Endothelial cell of umbilical vein (primary cell): Measurements from ENCODE around the gene MOB1A. TPM values are rescaled to one million over a fixed set of nuclear protein-coding genes. Genes with fewer than 3 reads are reported as not detected.

Experiments
- BruUV-seq: library from RNA; stranded (reverse); fragments of 400-500 nt; replicated peaks from 2 replicates; lab custom pipeline; 2021; lab: Mats Ljungman, UMichigan
- CTCF ChIA-PET: fragments of 300-600, 350-600 bp; sonication (Branson Sonifier 250); formaldehyde crosslinking; loops from one replicate; lab custom pipeline; 2021; ENCODE audit warnings: antibody characterized with exemption, inconsistent platforms; lab: Charles Lee
- POLR2A ChIA-PET: fragments of 300-600, 350-600 bp; sonication (Branson Sonifier 250); formaldehyde crosslinking; loops from one replicate; lab custom pipeline; 2021; ENCODE audit warnings: antibody characterized with exemption, inconsistent platforms; lab: Charles Lee
- DNase-seq: peaks from one replicate; pipeline ENCODE4 v3.0.0-alpha.2; 2011; ENCODE audit warnings: low read depth, low spot score
- FAIRE-seq: peaks from 2 replicates; lab custom pipeline; 2011; peaks lifted over from hg19 to GRCh38; lab: Jason Lieb, UNC
- H2AFZ ChIP-seq: 2 replicates; pipeline ENCODE4 v1.6.0; 2012; ENCODE audit warnings: low read depth, low read length, control low read depth, inconsistent platforms
- H3K27ac ChIP-seq: 2 replicates; pipeline ENCODE4 v1.5.1; 2011; ENCODE audit warnings: low read depth, mild to moderate bottlenecking, control low read depth, low read length, moderate library complexity; ENCODE audit not compliant: insufficient read depth
- H3K27me3 ChIP-seq, 2 experiments: 2 replicates each; pipeline versions ENCODE4 v1.6.0 to v1.6.1; 2011; ENCODE audit warnings: low read length in 2 of 2, mixed read lengths in 1 of 2; ENCODE audit not compliant: control insufficient read depth in 2 of 2, insufficient read depth in 2 of 2
- H3K36me3 ChIP-seq, 2 experiments: 2 replicates in 1 of 2; 3 replicates in 1 of 2; pipeline ENCODE4 v1.5.1; 2011; ENCODE audit warnings: low read length in 2 of 2, mild to moderate bottlenecking in 1 of 2, moderate library complexity in 1 of 2; ENCODE audit not compliant: control insufficient read depth in 2 of 2, insufficient read depth in 2 of 2; ENCODE audit errors: extremely low read depth in 1 of 2
- H3K4me1 ChIP-seq: 3 replicates; pipeline ENCODE4 v1.5.1; 2011; ENCODE audit warnings: mild to moderate bottlenecking, low read length; ENCODE audit not compliant: control insufficient read depth, insufficient read depth; ENCODE audit errors: extremely low read depth
- H3K4me2 ChIP-seq: 2 replicates; pipeline ENCODE4 v1.6.1; 2011; ENCODE audit warnings: low read length, control low read depth, mixed read lengths; ENCODE audit not compliant: insufficient read depth
- H3K4me3 ChIP-seq, 3 experiments: fragments of 200-600 bp in 1 of 3; sonication (generic), shearing (Covaris generic) in 1 of 3; replicated peaks in 1 of 3; 2 replicates each; pipeline ENCODE4 v1.5.1; 2011 to 2016; ENCODE audit warnings: control low read depth in 3 of 3, low read length in 3 of 3, mild to moderate bottlenecking in 2 of 3, inconsistent platforms in 1 of 3, low read depth in 1 of 3, moderate library complexity in 1 of 3; ENCODE audit not compliant: insufficient read depth in 1 of 3
- H3K79me2 ChIP-seq: 2 replicates; pipeline ENCODE4 v1.6.0; 2012; ENCODE audit warnings: low read length, inconsistent platforms; ENCODE audit not compliant: control insufficient read depth, insufficient read depth
- H3K9ac ChIP-seq: replicated peaks from 2 replicates; pipeline ENCODE3; 2011; ENCODE audit warnings: low read length, control low read depth; ENCODE audit not compliant: insufficient read depth; ENCODE audit errors: extremely low read depth
- H3K9me1 ChIP-seq: replicated peaks from 3 replicates; pipeline ENCODE4 v1.6.0; 2011; ENCODE audit warnings: mild to moderate bottlenecking, low read length; ENCODE audit not compliant: control insufficient read depth, insufficient read depth; ENCODE audit errors: extremely low read depth
- H3K9me3 ChIP-seq: replicated peaks from 2 replicates; pipeline ENCODE4 v1.5.1; 2012; ENCODE audit warnings: low read length, inconsistent platforms; ENCODE audit not compliant: control insufficient read depth, insufficient read depth
- H4K20me1 ChIP-seq: replicated peaks from 2 replicates; pipeline ENCODE3; 2011; ENCODE audit warnings: mild to moderate bottlenecking, low read length; ENCODE audit not compliant: control insufficient read depth, insufficient read depth; ENCODE audit errors: extremely low read depth
- EZH2 ChIP-seq: IDR thresholded peaks from 2 replicates; pipeline ENCODE4 v1.6.1; 2012; ENCODE audit warnings: borderline replicate concordance, low read depth, mild to moderate bottlenecking, moderate library complexity, low read length, inconsistent platforms; ENCODE audit not compliant: severe bottlenecking
- FOS ChIP-seq: IDR thresholded peaks from 2 replicates; pipeline ENCODE4 v1.6.1; 2011; ENCODE audit warnings: mild to moderate bottlenecking, low read length, moderate library complexity, borderline replicate concordance; ENCODE audit not compliant: insufficient read depth
- GATA2 ChIP-seq: IDR thresholded peaks from 2 replicates; pipeline ENCODE4 v1.7.0; 2011; ENCODE audit warnings: low read depth, mild to moderate bottlenecking, moderate library complexity, mixed read lengths, low read length; ENCODE audit not compliant: insufficient read length, insufficient read depth
- JUN ChIP-seq: IDR thresholded peaks from 2 replicates; pipeline ENCODE4 v1.6.1; 2011; ENCODE audit warnings: borderline replicate concordance, low read depth; ENCODE audit not compliant: insufficient read length, insufficient read depth
- MYC ChIP-seq: IDR thresholded peaks from one replicate; pipeline ENCODE4 v1.6.1; 2011; ENCODE audit warnings: mild to moderate bottlenecking, low read depth, low read length
- POLR2A ChIP-seq: IDR thresholded peaks from 2 replicates; pipeline ENCODE4 v1.6.1; 2012; ENCODE audit warnings: low read depth, mild to moderate bottlenecking, control low read depth, low read length
- POLR2AphosphoS5 ChIP-seq: IDR thresholded peaks from 2 replicates; pipeline ENCODE4 v1.6.1; 2012; ENCODE audit warnings: low read depth, mild to moderate bottlenecking, control low read depth, low read length, moderate library complexity; ENCODE audit not compliant: insufficient read depth
- dilution Hi-C: fragments of 300-500 bp; cut with MboI; formaldehyde crosslinking; loops from one replicate; pipeline ENCODE4 v1.15.0; 2019; ENCODE audit warnings: low sequenced_read_pairs; ENCODE audit not compliant: extremely low pct_ligation_motif_present
- intact Hi-C: fragments of 100-400 bp; cut with micrococcal nuclease; formaldehyde crosslinking; loops from one replicate; pipeline ENCODE4 v1.10.0; 2022
- polyA plus RNA-seq, 4 experiments: library from polyadenylated mRNA; depleted of rRNA in 3 of 4; stranded (reverse) in 3 of 4; unstranded in 1 of 4; fragments of >200 nt; gene quantifications; 2 replicates each; pipeline versions ENCODE4 v1.2.1 to v1.2.3, GENCODE V29; 2011 to 2012; ENCODE audit warnings: missing spikeins in 1 of 4
- total RNA-seq: library from RNA; stranded (reverse); gene quantifications from 2 replicates; pipeline ENCODE4 v1.2.3, GENCODE V29; 2021
- TF ChIP-seq, protein P1 (sequence below), 2 donors: IDR thresholded peaks; 1 replicate in 1 of 2; 2 replicates in 1 of 2; pipeline ENCODE4 v1.5.1; 2011; ENCODE audit warnings: low read length in 2 of 2, mild to moderate bottlenecking in 2 of 2, moderate library complexity in 2 of 2, control low read depth in 1 of 2, inconsistent platforms in 1 of 2, low read depth in 1 of 2; ENCODE audit not compliant: insufficient read depth in 1 of 2; ENCODE audit errors: extremely low read depth in 1 of 2
- TF ChIP-seq, protein P2 (sequence below): IDR thresholded peaks from 2 replicates; pipeline ENCODE4 v1.6.1; 2011; ENCODE audit not compliant: insufficient read depth, insufficient read length

MOB1A gene
- total and polyA plus RNA-seq, 2 donors (not counting 3 experiments of a cell fraction or from before 2014, with no cell fraction given): 25.3 to 112 TPM

DNA sequence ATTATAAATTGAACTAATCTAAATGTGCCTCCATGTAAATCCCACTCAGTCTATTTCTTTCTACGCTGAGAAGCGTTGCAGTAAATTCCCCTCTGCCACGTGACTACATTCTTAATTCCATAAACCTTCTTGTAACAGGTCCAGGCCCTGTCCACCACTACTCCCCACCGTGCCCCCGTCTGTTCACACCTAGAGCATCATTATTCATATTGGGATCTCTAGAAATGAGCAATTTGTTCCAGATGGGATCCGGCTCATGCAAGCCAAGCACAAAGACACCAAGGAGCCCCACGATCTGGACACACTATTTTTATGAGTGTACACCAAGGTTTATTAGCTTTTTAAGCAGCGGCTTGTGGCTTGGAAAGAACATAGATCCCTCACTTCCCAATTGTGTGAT, 69.1 kb downstream of the MOB1A start:
- Histone ChIP-seq H3K4me1 (no peaks in the 10 kb centered on the region), H3K4me2 (no peak overlapping the region), H3K36me3 (no peaks in the 10 kb centered on the region), H2AFZ (no peak overlapping the region), H3K27me3 (no peaks in the 10 kb centered on the region), H3K79me2 (no peaks in the 10 kb centered on the region), H4K20me1 (no peaks in the 10 kb centered on the region), H3K9me1 (no peaks in the 10 kb centered on the region), H3K9me3 (no peaks in the 10 kb centered on the region), H3K4me3 (no peak overlapping the region), H3K27ac (no peak overlapping the region), H3K9ac (no peak overlapping the region)
- intact Hi-C loops (loop anchor here (5.0 kb wide), 1 partner anchor 107 kb away; no protein-coding TSS in a partner anchor), dilution Hi-C loops (no loop called here)
- ChIA-PET CTCF (interaction anchor here (1.5 kb wide), 1 partner anchor 226 kb away, joined by 3 read pairs; no protein-coding TSS in a partner anchor), POLR2A (no interaction called here)
- BruUV-seq: no TSS peak
- FAIRE-seq: no peak
- DNase-seq: no peak
- TF ChIP-seq MYC (no peak), GATA2 (no peak), JUN (no peak), EZH2 (no peak), POLR2A (no peak), POLR2AphosphoS5 (no peak), FOS (no peak)
- TF ChIP-seq, protein P1, sequence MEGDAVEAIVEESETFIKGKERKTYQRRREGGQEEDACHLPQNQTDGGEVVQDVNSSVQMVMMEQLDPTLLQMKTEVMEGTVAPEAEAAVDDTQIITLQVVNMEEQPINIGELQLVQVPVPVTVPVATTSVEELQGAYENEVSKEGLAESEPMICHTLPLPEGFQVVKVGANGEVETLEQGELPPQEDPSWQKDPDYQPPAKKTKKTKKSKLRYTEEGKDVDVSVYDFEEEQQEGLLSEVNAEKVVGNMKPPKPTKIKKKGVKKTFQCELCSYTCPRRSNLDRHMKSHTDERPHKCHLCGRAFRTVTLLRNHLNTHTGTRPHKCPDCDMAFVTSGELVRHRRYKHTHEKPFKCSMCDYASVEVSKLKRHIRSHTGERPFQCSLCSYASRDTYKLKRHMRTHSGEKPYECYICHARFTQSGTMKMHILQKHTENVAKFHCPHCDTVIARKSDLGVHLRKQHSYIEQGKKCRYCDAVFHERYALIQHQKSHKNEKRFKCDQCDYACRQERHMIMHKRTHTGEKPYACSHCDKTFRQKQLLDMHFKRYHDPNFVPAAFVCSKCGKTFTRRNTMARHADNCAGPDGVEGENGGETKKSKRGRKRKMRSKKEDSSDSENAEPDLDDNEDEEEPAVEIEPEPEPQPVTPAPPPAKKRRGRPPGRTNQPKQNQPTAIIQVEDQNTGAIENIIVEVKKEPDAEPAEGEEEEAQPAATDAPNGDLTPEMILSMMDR (IDR thresholded peaks at IDR 0.05; ENCODE audit: extremely low read depth in 1 of 2, insufficient read depth in 1 of 2, low read depth in 1 of 2, low read length in 2 of 2): no peak
- TF ChIP-seq, protein P2, sequence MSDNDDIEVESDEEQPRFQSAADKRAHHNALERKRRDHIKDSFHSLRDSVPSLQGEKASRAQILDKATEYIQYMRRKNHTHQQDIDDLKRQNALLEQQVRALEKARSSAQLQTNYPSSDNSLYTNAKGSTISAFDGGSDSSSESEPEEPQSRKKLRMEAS: no peak
